Chondrocyte (in vitro differentiated cells): ENCODE results near the gene HSD3B7. TPM values are rescaled to one million over a fixed set of nuclear protein-coding genes. Genes with fewer than 3 reads are reported as not detected.

Experiments
- DNase-seq: peaks from one replicate; pipeline ENCODE4 v3.0.0; 2021; ENCODE audit warnings: mixed read lengths, low spot score
- H3K27ac Mint-ChIP-seq: one replicate; pipeline ENCODE4 v1.8.0; 2021; ENCODE audit warnings: mild to moderate bottlenecking, moderate library complexity, mixed read lengths; ENCODE audit not compliant: unreplicated experiment
- H3K27me3 Mint-ChIP-seq: 2 replicates; pipeline ENCODE4 v1.8.0; 2021; ENCODE audit warnings: low read depth, mixed read lengths
- H3K36me3 Mint-ChIP-seq: 2 replicates; pipeline ENCODE4 v1.8.0; 2021; ENCODE audit warnings: low read depth, mixed read lengths
- H3K4me1 Mint-ChIP-seq: 2 replicates; pipeline ENCODE4 v1.8.0; 2021; ENCODE audit warnings: low read depth, mild to moderate bottlenecking, mixed read lengths
- H3K4me3 Mint-ChIP-seq: one replicate; pipeline ENCODE4 v1.8.0; 2021; ENCODE audit warnings: mild to moderate bottlenecking, moderate library complexity, mixed read lengths; ENCODE audit not compliant: unreplicated experiment
- H3K9me3 Mint-ChIP-seq: 2 replicates; pipeline ENCODE4 v1.8.0; 2021; ENCODE audit warnings: low read depth, mixed read lengths
- CTCF ChIP-seq: fragments of 200-600 bp; sonication (generic); IDR thresholded peaks from 2 replicates; pipeline ENCODE4 v1.5.0; 2021; ENCODE audit warnings: antibody characterized with exemption, mild to moderate bottlenecking, moderate library complexity
- total RNA-seq: library from RNA; stranded (reverse); gene quantifications from 3 replicates; pipeline ENCODE4 v1.2.1, GENCODE V29; 2021

HSD3B7 gene
- total RNA-seq, 1 donor from 2014 or later, result 12.3 TPM

GRCh38 chr16:30964574-30965226 is 20.3 kb upstream of the HSD3B7 start:
- Mint-ChIP-seq H3K27me3 (no peaks in the 10 kb centered on the region), H3K36me3 (peaks cover 52% of the 10 kb centered on the region), H3K9me3 (no peaks in the 10 kb centered on the region), H3K27ac (no peak overlapping the region), H3K4me1 (peaks cover under 1% of the 10 kb centered on the region), H3K4me3 (no peak overlapping the region)
- TF ChIP-seq CTCF, result no peak
- no peak for DNase-seq

- H3K27me3 Mint-ChIP-seq, result no peaks in the 10 kb centered on the region
- DNase-seq, result no peak
- H3K9me3 Mint-ChIP-seq, result no peaks in the 10 kb centered on the region
- no peaks in the 10 kb centered on the region for H3K4me1 Mint-ChIP-seq
- no peak overlapping the region for H3K4me3 Mint-ChIP-seq
- H3K36me3 Mint-ChIP-seq, result peaks cover 48% of the 10 kb centered on the region
- no peak overlapping the region for H3K27ac Mint-ChIP-seq
- no peak for TF ChIP-seq CTCF
Measured at GRCh38 chr16:30965436-30965835, 19.6 kb upstream of the HSD3B7 start.

- Mint-ChIP-seq H3K27ac (no peak overlapping the region), H3K4me1 (no peaks in the 10 kb centered on the region), H3K4me3 (no peak overlapping the region), H3K36me3 (peaks cover 52% of the 10 kb centered on the region), H3K9me3 (no peaks in the 10 kb centered on the region), H3K27me3 (no peaks in the 10 kb centered on the region)
- no peak for DNase-seq
- no peak for TF ChIP-seq CTCF
Measured at GRCh38 chr16:30966033-30966619, 18.9 kb upstream of the HSD3B7 start.

GRCh38 chr16:30967795-30968194 is 17.2 kb upstream of the HSD3B7 start:
- peaks cover 55% of the 10 kb centered on the region for H3K36me3 Mint-ChIP-seq
- H3K9me3 Mint-ChIP-seq, result no peaks in the 10 kb centered on the region
- no peak for DNase-seq
- no peak for TF ChIP-seq CTCF
- no peaks in the 10 kb centered on the region for H3K4me1 Mint-ChIP-seq
- H3K4me3 Mint-ChIP-seq, result no peak overlapping the region
- H3K27me3 Mint-ChIP-seq, result no peaks in the 10 kb centered on the region
- H3K27ac Mint-ChIP-seq, result no peak overlapping the region

GRCh38 chr16:30969246-30969842 is 15.7 kb upstream of the HSD3B7 start:
- Mint-ChIP-seq H3K27ac (no peak overlapping the region), H3K36me3 (peaks cover 56% of the 10 kb centered on the region), H3K4me3 (no peak overlapping the region), H3K27me3 (no peaks in the 10 kb centered on the region), H3K4me1 (no peaks in the 10 kb centered on the region), H3K9me3 (no peaks in the 10 kb centered on the region)
- no peak for TF ChIP-seq CTCF
- no peak for DNase-seq
